C4-2B (cell line): Measurements from ENCODE around the gene RBM20.

Experiments
- ZFX ChIP-seq: fragments of 450-650 bp; IDR thresholded peaks from 2 replicates; pipeline ENCODE4 v1.6.1; 2017
- TF ChIP-seq, protein P1 (sequence below): fragments of 450-650 bp; conservative IDR thresholded peaks from 2 replicates; pipeline ENCODE4 v1.5.1; 2017; ENCODE audit warnings: mild to moderate bottlenecking

DNA sequence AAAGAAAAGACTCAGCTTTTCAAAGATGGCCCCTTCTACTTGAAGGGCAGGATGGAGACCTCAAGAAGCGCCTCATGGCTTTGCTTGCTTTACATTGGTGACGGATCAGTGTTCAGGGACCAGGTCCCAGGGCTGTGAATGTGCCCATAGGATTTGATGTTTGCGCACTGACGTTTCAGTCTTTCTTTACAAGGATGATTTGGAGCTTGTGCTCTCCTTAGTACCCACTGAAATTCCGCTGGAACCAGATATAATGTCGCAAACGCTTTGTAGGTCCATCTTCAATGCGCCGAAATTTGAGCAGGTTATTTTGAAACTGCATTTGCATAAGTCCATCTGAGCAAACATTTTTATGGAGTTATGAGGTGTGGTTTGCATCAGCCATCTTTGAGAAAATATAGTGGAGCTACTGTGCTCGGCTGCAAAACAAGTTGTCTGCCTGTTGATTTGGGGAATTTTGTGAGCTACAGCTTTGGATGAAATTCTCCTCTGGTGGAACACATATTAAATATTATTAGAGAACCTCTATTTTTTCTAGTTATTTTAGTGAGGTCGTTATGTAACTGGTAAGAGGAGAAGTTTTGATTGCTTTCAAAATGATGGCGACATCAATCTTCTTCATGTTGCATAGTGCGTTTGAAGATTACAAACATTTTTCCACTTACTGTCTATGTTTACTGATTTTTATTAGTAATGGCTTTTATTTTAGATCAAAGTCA, 2.4 kb downstream of the RBM20 start:
- TF ChIP-seq, protein P1, sequence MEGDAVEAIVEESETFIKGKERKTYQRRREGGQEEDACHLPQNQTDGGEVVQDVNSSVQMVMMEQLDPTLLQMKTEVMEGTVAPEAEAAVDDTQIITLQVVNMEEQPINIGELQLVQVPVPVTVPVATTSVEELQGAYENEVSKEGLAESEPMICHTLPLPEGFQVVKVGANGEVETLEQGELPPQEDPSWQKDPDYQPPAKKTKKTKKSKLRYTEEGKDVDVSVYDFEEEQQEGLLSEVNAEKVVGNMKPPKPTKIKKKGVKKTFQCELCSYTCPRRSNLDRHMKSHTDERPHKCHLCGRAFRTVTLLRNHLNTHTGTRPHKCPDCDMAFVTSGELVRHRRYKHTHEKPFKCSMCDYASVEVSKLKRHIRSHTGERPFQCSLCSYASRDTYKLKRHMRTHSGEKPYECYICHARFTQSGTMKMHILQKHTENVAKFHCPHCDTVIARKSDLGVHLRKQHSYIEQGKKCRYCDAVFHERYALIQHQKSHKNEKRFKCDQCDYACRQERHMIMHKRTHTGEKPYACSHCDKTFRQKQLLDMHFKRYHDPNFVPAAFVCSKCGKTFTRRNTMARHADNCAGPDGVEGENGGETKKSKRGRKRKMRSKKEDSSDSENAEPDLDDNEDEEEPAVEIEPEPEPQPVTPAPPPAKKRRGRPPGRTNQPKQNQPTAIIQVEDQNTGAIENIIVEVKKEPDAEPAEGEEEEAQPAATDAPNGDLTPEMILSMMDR = no peak
- no peak for TF ChIP-seq ZFX
